ENCODE measurements around the gene IFT52.

- TF ChIP-seq CTCF (IDR thresholded peaks at IDR 0.05; ENCODE audit: low read depth, low read length, poor library complexity, severe bottlenecking) (no peak), EZH2phosphoT487 (IDR thresholded peaks at IDR 0.05; ENCODE audit: borderline replicate concordance, low read length) (no peak)
Observed at GRCh38 chr20:43650997-43651525, 60.3 kb downstream of the IFT52 start.

Measured in DOHH2 (cell line).